HepG2 (cell line): Measurements from ENCODE around the gene ICAM3. TPM values are rescaled to one million over a fixed set of nuclear protein-coding genes. Genes with fewer than 3 reads are reported as not detected.

Experiments
- ARNT2 ChIP-seq: sonication (generic); formaldehyde crosslinking; IDR thresholded peaks from 2 replicates; pipeline ENCODE4 v1.8.0; 2022; ENCODE audit warnings: mild to moderate bottlenecking, low read depth, missing genetic modification reagents, moderate library complexity
- BORCS8-MEF2B ChIP-seq: sonication (generic); formaldehyde crosslinking; IDR thresholded peaks from 2 replicates; pipeline ENCODE4 v1.8.0; 2022; ENCODE audit warnings: mild to moderate bottlenecking, missing genetic modification reagents
- CENPX ChIP-seq: sonication (generic); formaldehyde crosslinking; IDR thresholded peaks from 2 replicates; pipeline ENCODE4 v1.9.0; 2021; ENCODE audit warnings: mild to moderate bottlenecking, missing genetic modification reagents, moderate library complexity
- FOSL2 ChIP-seq: sonication (generic); formaldehyde crosslinking; IDR thresholded peaks from 2 replicates; pipeline ENCODE4 v1.4.0; 2020; ENCODE audit warnings: missing genetic modification reagents
- HNF1B ChIP-seq: sonication (generic); formaldehyde crosslinking; IDR thresholded peaks from 2 replicates; pipeline ENCODE4 v1.5.1; 2020; ENCODE audit warnings: mild to moderate bottlenecking, moderate library complexity, missing genetic modification reagents
- IRX3 ChIP-seq: sonication (generic); formaldehyde crosslinking; IDR thresholded peaks from 2 replicates; pipeline ENCODE4 v1.8.1; 2023; ENCODE audit warnings: mild to moderate bottlenecking, low read depth, missing genetic modification reagents, borderline replicate concordance
- NAIF1 ChIP-seq: sonication (generic); formaldehyde crosslinking; IDR thresholded peaks from 2 replicates; pipeline ENCODE4 v1.5.0; 2020; ENCODE audit warnings: mild to moderate bottlenecking, missing genetic modification reagents, borderline replicate concordance
- NCOA1 ChIP-seq: sonication (generic); formaldehyde crosslinking; IDR thresholded peaks from 2 replicates; pipeline ENCODE4 v1.9.0; 2021; ENCODE audit warnings: missing genetic modification reagents
- PITX1 ChIP-seq: sonication (generic); formaldehyde crosslinking; IDR thresholded peaks from 2 replicates; pipeline ENCODE4 v1.5.1; 2020; ENCODE audit warnings: mild to moderate bottlenecking, missing genetic modification reagents
- WIZ ChIP-seq: sonication (generic); formaldehyde crosslinking; IDR thresholded peaks from 2 replicates; pipeline ENCODE4 v1.5.1; 2020; ENCODE audit warnings: mild to moderate bottlenecking, missing genetic modification reagents
- ZBTB38 ChIP-seq: sonication (generic); formaldehyde crosslinking; IDR thresholded peaks from 2 replicates; pipeline ENCODE4 v1.5.1; 2020; ENCODE audit warnings: mild to moderate bottlenecking, missing genetic modification reagents
- ZFP36L1 ChIP-seq: sonication (generic); formaldehyde crosslinking; IDR thresholded peaks from 2 replicates; pipeline ENCODE4 v1.8.0; 2022; ENCODE audit warnings: mild to moderate bottlenecking, missing genetic modification reagents, moderate library complexity
- ZFY ChIP-seq: sonication (generic); formaldehyde crosslinking; IDR thresholded peaks from 2 replicates; pipeline ENCODE4 v1.4.0; 2020; ENCODE audit warnings: missing genetic modification reagents
- ZNF557 ChIP-seq: sonication (generic); formaldehyde crosslinking; IDR thresholded peaks from 2 replicates; pipeline ENCODE4 v1.4.0; 2020; ENCODE audit warnings: missing genetic modification reagents
- ZNF646 ChIP-seq: sonication (generic); formaldehyde crosslinking; IDR thresholded peaks from 2 replicates; pipeline ENCODE4 v1.9.0; 2021; ENCODE audit warnings: mild to moderate bottlenecking, missing genetic modification reagents
- ZNF709 ChIP-seq: sonication (generic); formaldehyde crosslinking; IDR thresholded peaks from 2 replicates; pipeline ENCODE4 v1.5.0; 2020; ENCODE audit warnings: mild to moderate bottlenecking, missing genetic modification reagents
- polyA plus RNA-seq, 8 experiments: library from polyadenylated mRNA; depleted of rRNA in 3 of 8; stranded (reverse) in 7 of 8; unstranded in 1 of 8; fragments of >200 nt; fragmentation: Illumina TruSeq in 4 of 8; extraction: Trizol in 4 of 8; gene quantifications; 2 replicates each; pipeline versions ENCODE4 v1.2.1 to v1.2.3, GENCODE V29; 2011 to 2016; ENCODE audit warnings: low read depth in 4 of 8, missing spikeins in 1 of 8, mixed read lengths in 1 of 8; ENCODE audit not compliant: insufficient read depth in 1 of 8
- total RNA-seq, 5 experiments: library from RNA; depleted of rRNA; stranded (reverse); fragments of >200 nt; fragmentation: Illumina TruSeq; extraction: Trizol; gene quantifications; 2 replicates each; pipeline ENCODE4 v1.2.3, GENCODE V29; 2016; ENCODE audit warnings: low read depth in 1 of 5
- TF ChIP-seq, protein P1 (sequence below): sonication (generic); formaldehyde crosslinking; conservative IDR thresholded peaks from 2 replicates; pipeline ENCODE4 v1.8.1; 2023; ENCODE audit warnings: missing genetic modification reagents
- TF ChIP-seq, protein P2 (sequence below): sonication (generic); formaldehyde crosslinking; conservative IDR thresholded peaks from 2 replicates; pipeline ENCODE4 v1.4.0; 2020; ENCODE audit warnings: missing genetic modification reagents

The ICAM3 gene
- total and polyA plus RNA-seq, 2 of the 13 experiments (the other 11 are each of a cell fraction or from before 2014, with no cell fraction given) = 14.1 to 21.0 TPM

- TF ChIP-seq, protein P1, sequence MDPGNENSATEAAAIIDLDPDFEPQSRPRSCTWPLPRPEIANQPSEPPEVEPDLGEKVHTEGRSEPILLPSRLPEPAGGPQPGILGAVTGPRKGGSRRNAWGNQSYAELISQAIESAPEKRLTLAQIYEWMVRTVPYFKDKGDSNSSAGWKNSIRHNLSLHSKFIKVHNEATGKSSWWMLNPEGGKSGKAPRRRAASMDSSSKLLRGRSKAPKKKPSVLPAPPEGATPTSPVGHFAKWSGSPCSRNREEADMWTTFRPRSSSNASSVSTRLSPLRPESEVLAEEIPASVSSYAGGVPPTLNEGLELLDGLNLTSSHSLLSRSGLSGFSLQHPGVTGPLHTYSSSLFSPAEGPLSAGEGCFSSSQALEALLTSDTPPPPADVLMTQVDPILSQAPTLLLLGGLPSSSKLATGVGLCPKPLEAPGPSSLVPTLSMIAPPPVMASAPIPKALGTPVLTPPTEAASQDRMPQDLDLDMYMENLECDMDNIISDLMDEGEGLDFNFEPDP (CRISPR knock-in tag) = no peak
- TF ChIP-seq, protein P2, sequence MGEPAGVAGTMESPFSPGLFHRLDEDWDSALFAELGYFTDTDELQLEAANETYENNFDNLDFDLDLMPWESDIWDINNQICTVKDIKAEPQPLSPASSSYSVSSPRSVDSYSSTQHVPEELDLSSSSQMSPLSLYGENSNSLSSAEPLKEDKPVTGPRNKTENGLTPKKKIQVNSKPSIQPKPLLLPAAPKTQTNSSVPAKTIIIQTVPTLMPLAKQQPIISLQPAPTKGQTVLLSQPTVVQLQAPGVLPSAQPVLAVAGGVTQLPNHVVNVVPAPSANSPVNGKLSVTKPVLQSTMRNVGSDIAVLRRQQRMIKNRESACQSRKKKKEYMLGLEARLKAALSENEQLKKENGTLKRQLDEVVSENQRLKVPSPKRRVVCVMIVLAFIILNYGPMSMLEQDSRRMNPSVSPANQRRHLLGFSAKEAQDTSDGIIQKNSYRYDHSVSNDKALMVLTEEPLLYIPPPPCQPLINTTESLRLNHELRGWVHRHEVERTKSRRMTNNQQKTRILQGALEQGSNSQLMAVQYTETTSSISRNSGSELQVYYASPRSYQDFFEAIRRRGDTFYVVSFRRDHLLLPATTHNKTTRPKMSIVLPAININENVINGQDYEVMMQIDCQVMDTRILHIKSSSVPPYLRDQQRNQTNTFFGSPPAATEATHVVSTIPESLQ (CRISPR knock-in tag) = no peak
- TF ChIP-seq ZNF557 = no peak
- peak; percentile 70 for TF ChIP-seq ZFY (CRISPR knock-in tag)
- no peak; the same call in 1 of the 2 replicates for TF ChIP-seq PITX1 (CRISPR knock-in tag)
- no peak for TF ChIP-seq NAIF1
- TF ChIP-seq ZNF709 (CRISPR knock-in tag) = no peak
- TF ChIP-seq IRX3 = no peak
- TF ChIP-seq ZBTB38 = peak; percentile 39; the same call in 1 of the 2 replicates
- no peak for TF ChIP-seq ZNF646
- TF ChIP-seq BORCS8-MEF2B (CRISPR knock-in tag) = peak; percentile 50
- TF ChIP-seq NCOA1 (CRISPR knock-in tag) = 0 out of 2 replicates have a peak, but pooled peaks have one; percentile 50
- TF ChIP-seq CENPX (CRISPR knock-in tag) = no peak
- TF ChIP-seq ARNT2 = no peak
- TF ChIP-seq WIZ (CRISPR knock-in tag) = no peak
- TF ChIP-seq HNF1B = peak; percentile 36; the same call in 1 of the 2 replicates
- TF ChIP-seq FOSL2 = no peak
- TF ChIP-seq ZFP36L1 (CRISPR knock-in tag) = no peak
Measured at GRCh38 chr19:10334588-10335351, 4.7 kb downstream of the ICAM3 start (continued).
